Activated naive CD4-positive, alpha-beta T cell treated with anti-CD3 and anti-CD28 coated beads, Interleukin-2, amount 50 U/mL, for 72 hours (primary cell): ENCODE data around the gene AATK. TPM values are rescaled to one million over a fixed set of nuclear protein-coding genes. Genes with fewer than 3 reads are reported as not detected.

Source experiments
- ATAC-seq, 2 donors: fragments of 150-1000 bp; cut with Tn5 transposase; 2 replicates each; pipeline ENCODE4 v1.10.0; 2021; ENCODE audit warnings: mild to moderate bottlenecking in 2 of 2, moderate library complexity in 2 of 2
- DNase-seq, 2 donors: peaks; one replicate each; pipeline ENCODE4 v3.0.0; 2021 to 2022; ENCODE audit warnings: low spot score in 2 of 2
- H3K27ac Mint-ChIP-seq, 2 donors: one replicate each; pipeline ENCODE4 v1.8.0; 2022; ENCODE audit warnings: mild to moderate bottlenecking in 2 of 2, mixed read lengths in 2 of 2
- H3K36me3 Mint-ChIP-seq, 2 donors: one replicate each; pipeline ENCODE4 v1.8.0; 2022; ENCODE audit warnings: mixed read lengths in 2 of 2
- H3K9me3 Mint-ChIP-seq, 2 donors: one replicate each; pipeline ENCODE4 v1.8.0; 2022; ENCODE audit warnings: mixed read lengths in 2 of 2
- total RNA-seq, 2 donors: library from RNA; stranded (reverse); gene quantifications; one replicate each; pipeline ENCODE4 v1.2.3, GENCODE V29; 2022

Gene AATK
- total RNA-seq, 2 donors from 2014 or later, result 0.30 to 0.72 TPM

- ATAC-seq, result no peak
- H3K9me3 Mint-ChIP-seq, result no peaks in the 10 kb centered on the region
These were observed 45.1 kb downstream of the AATK start for GRCh38 chr17:81120695-81121621.

DNA sequence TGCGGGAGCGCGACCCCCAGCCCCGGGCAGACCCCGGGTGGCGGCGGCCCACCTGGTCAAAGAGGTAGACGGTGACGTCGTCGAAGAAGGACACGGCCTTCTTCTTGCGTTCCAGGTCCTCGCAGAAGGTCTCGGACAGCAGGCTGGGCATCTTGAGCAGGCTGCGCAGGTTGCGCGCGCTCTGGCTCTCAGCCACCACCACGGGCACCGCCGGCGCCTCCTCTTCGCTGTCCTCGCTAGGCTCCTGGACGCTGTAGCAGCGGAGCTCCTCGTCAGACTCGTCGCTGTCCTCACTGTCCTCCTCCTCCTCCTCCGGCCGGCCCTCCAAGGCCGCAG lies 45.9 kb downstream of the AATK start:
- no peaks in the 10 kb centered on the region for H3K9me3 Mint-ChIP-seq
- DNase-seq (no peak), ATAC-seq (no peak)
- no peak overlapping the region for H3K27ac Mint-ChIP-seq
- no peaks in the 10 kb centered on the region for H3K36me3 Mint-ChIP-seq

More at GRCh38 chr17:81120695-81121621, 45.1 kb downstream of the AATK start:
- Mint-ChIP-seq H3K36me3 (no peaks in the 10 kb centered on the region), H3K27ac (no peak overlapping the region)
- no peak for DNase-seq

- DNase-seq, result peak; percentile 71 to 87
- ATAC-seq, result peak; percentile 61 to 83
- Mint-ChIP-seq H3K27ac (no peak overlapping the region), H3K36me3 (no peaks in the 10 kb centered on the region), H3K9me3 (no peaks in the 10 kb centered on the region)
These were observed 46.5 kb downstream of the AATK start for GRCh38 chr17:81119223-81120148.

- H3K27ac Mint-ChIP-seq, result no peak overlapping the region
- DNase-seq (no peak), ATAC-seq (no peak)
- no peaks in the 10 kb centered on the region for H3K9me3 Mint-ChIP-seq
- H3K36me3 Mint-ChIP-seq, result no peaks in the 10 kb centered on the region
These were observed 47.5 kb downstream of the AATK start for GRCh38 chr17:81118308-81119221.

DNA sequence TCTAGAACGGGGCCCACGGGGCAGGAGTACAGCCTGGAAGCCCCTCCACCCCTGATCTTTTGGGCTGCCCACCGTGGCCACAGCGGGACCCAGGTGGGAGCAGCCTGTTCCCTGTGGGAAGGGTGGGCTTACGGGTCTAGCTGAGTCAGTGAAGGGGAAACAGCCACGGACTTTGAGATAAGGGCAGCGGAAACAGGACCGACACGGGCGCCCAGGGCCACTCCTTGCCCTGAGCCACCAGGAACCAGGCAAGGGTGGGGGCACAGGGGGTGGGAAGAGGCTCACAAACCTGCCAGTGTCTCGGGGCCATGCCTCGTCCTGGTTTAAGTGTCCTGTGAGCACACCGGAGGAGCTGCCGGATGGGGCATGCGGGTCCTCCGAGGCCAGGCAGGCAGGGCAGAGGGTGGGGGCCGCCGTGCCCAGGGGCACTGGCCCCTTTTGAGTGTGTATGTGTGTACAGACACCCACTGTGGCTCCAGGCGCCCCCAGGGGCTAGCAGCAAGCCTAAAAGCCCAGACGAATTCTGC lies 48.3 kb downstream of the AATK start:
- ATAC-seq (no peak), DNase-seq (no peak)
- H3K27ac Mint-ChIP-seq, result no peak overlapping the region
- H3K36me3 Mint-ChIP-seq, result no peaks in the 10 kb centered on the region
- H3K9me3 Mint-ChIP-seq, result no peaks in the 10 kb centered on the region

- DNase-seq (no peak), ATAC-seq (no peak)
- H3K9me3 Mint-ChIP-seq, result no peaks in the 10 kb centered on the region
- H3K27ac Mint-ChIP-seq, result no peak overlapping the region
- H3K36me3 Mint-ChIP-seq, result no peaks in the 10 kb centered on the region
These were observed 49.3 kb downstream of the AATK start for GRCh38 chr17:81116704-81117103.

DNA sequence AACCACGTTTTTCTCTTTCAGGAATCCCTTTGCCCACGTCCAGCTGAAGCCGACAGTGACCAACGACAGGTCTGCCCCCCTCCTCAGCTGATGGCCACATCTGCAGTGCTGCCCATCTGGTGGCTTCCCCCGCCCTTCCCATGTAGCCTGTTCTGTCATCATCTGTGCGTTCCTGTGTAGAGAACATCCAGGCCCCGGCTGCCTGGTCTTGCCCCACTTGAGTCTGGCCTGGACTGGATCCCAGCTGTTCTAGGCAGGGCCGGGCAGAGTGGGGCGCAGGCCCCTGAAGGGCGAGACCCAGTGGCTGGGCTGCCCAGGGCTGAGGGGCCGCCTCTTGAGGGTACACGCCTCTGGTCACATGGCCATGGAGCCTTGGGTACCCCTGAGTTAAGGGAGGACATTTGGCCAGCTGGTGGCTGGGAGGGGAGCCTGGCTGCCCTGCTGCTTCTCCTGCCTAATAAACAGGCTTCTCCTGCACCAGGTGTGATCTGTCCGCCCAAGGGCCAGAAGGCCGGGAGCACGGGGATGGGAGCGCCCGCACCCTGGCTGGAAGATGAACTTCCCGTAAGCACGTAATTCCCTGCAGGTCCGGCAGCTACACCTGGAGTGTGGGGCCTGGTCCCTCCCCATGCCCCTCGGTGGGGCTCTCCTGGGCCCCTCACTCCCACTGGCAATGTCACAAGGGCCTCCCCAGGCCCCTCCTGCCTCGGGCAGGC lies 50.1 kb downstream of the AATK start:
- Mint-ChIP-seq H3K36me3 (no peaks in the 10 kb centered on the region), H3K9me3 (no peaks in the 10 kb centered on the region), H3K27ac (no peak overlapping the region)
- no peak for DNase-seq
- ATAC-seq, result no peak

DNA sequence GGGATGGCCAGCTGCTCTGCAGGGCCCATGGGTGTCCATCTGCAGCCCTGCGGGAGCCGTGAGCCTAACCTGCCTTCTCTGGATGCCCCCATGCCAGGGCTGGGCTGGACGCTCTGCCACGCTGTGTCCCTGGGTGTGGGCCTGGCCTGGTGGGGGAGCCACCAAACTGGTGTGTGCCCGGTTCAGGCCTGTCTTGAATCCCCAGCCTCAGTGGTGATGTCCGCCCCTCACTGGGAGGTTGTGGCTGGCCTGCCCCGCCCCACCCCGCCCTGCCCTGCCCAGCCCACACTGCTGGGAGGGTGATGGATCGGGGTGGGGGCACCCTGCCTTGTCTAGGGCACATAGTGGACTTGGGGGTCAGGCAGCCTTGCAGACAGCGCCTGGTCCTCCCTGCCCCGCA lies 50.8 kb downstream of the AATK start:
- H3K27ac Mint-ChIP-seq, result peak overlapping the region in 1 of 2 donors; percentile 38
- no peaks in the 10 kb centered on the region for H3K9me3 Mint-ChIP-seq
- no peak for DNase-seq
- H3K36me3 Mint-ChIP-seq, result no peaks in the 10 kb centered on the region
- ATAC-seq, result no peak

DNA sequence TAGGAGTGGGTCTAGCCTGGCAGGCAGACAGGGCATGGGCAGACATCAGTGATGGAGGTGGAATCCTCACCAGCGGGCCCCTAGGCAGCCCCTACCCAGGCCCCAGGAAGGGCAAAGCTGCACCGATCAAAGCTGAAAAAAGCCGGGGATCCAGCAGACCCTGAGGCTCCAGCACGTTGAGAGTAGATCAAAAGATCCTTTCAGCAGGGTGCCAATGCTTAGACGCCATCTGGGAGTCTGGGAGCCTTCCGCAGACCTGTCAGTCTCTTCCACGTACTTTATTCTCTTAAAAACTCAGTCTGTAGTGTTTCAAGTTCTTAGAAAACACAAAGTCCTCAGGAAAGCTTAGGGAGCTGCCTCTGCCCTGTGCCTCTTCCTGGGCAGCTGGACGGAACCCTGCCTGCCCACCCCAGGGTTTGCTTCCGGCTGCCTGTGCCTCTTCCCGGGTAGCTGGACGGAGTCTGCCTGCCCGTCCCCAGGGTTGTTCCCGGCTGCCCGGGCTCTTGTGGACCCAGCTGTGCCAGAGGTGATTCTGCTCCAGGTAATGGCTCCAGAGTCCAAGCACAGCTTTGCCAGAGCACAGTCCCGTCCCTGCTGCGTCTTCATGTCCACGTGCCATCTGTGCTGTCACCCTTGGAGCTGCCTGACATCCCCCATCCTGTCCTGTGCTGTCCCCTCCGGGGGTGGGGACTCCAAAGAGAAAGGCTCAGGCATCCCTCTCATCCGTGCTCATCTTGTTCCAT lies 51.5 kb downstream of the AATK start:
- DNase-seq (no peak), ATAC-seq (no peak)
- H3K27ac Mint-ChIP-seq, result peak overlapping the region in 1 of 2 donors; percentile 38
- no peaks in the 10 kb centered on the region for H3K9me3 Mint-ChIP-seq
- H3K36me3 Mint-ChIP-seq, result no peaks in the 10 kb centered on the region

DNA sequence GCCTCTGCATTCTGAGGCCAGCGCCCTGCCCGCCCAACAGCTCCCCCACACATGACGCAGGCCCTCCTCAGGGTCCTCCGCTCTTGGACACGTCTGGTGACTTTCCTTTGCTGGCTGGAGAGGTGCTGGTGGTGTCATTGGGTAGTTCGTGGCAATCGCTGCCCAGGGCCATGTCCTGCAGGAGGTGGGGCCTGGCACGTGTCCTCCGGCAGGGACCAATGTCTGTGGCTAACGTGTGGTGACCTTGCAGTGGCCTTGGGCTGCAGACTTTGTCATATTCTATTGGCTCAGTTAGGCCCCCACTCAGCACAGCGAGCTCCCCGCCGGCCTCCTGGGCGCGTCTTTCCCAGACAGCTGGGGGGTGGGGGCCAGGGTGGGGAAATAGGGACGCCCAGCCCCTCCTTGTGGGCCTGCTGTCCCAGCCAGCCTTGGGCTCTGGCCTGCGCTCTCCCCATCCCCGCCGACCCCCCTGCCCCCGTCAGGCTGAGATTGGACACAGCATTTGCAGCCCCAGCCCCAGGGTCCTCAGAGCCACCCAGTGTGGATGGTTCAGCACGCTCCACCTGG lies 52.8 kb downstream of the AATK start:
- no peak for ATAC-seq
- no peak overlapping the region for H3K27ac Mint-ChIP-seq
- H3K9me3 Mint-ChIP-seq, result no peaks in the 10 kb centered on the region
- H3K36me3 Mint-ChIP-seq, result no peaks in the 10 kb centered on the region
- no peak for DNase-seq

DNA sequence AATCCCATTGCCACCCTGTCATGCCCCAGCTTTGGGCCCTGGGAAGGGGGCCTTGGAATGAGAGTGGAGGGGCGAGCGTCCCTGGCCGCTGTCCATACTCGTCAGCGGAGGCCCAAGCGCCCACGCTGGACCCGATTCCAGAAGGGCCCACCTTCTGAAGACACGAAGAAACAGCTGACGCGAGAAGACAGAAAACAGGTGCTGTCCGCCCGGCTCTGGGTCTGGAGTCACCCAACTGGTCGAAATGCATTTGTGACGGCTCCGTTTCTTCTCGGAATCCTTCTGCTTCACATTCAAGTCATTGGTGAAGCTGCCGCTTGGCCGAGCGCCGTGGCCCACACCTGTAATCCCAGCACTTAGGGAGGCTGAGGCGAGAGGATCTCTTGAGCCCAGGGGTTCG lies 53.6 kb downstream of the AATK start:
- Mint-ChIP-seq H3K36me3 (no peaks in the 10 kb centered on the region), H3K9me3 (no peaks in the 10 kb centered on the region), H3K27ac (no peak overlapping the region)
- DNase-seq, result no peak
- no peak for ATAC-seq

GRCh38 chr17:81111066-81111465 lies 55.0 kb downstream of the AATK start:
- Mint-ChIP-seq H3K36me3 (no peaks in the 10 kb centered on the region), H3K27ac (no peak overlapping the region), H3K9me3 (no peaks in the 10 kb centered on the region)
- no peak for ATAC-seq
- no peak for DNase-seq

- Mint-ChIP-seq H3K27ac (peak overlapping the region in 1 of 2 donors; percentile 55), H3K36me3 (no peaks in the 10 kb centered on the region), H3K9me3 (no peaks in the 10 kb centered on the region)
- ATAC-seq, result no peak
- DNase-seq, result no peak
These were observed 55.5 kb downstream of the AATK start for GRCh38 chr17:81110488-81111040.

- Mint-ChIP-seq H3K9me3 (no peaks in the 10 kb centered on the region), H3K27ac (no peak overlapping the region), H3K36me3 (no peaks in the 10 kb centered on the region)
- no peak for DNase-seq
- ATAC-seq, result no peak
These were observed 56.1 kb downstream of the AATK start for GRCh38 chr17:81109957-81110356.

DNA sequence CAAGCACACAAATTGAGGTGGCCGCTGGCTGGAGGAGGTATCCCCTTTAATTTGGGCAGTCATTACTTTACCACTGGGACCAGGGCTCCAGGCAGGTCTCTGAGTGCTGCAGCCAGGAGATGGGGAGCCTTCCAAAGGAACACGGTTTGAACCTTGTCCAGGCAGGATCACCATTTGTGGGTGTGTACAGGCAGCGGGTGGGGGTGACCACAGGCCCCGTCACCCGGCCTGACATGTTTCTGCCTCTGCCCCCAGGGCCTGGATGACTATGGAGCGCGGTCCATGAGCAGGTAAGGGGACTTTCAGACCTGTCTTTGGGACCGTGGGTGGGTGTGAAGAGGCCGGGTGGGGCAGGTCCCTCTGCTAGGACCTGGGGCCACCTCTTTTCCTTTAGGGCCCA lies 57.8 kb downstream of the AATK start:
- Mint-ChIP-seq H3K27ac (no peak overlapping the region), H3K36me3 (no peaks in the 10 kb centered on the region), H3K9me3 (no peaks in the 10 kb centered on the region)
- DNase-seq, result no peak
- no peak for ATAC-seq
